Osteoblast (primary cell): ENCODE measurements around the gene AKR7A2. TPM values are rescaled to one million over a fixed set of nuclear protein-coding genes. Genes with fewer than 3 reads are reported as not detected.

Experiments used
- DNase-seq: peaks from one replicate; pipeline ENCODE4 v3.0.0; 2011; ENCODE audit warnings: low spot score, mixed read lengths; ENCODE audit not compliant: insufficient read length; ENCODE audit errors: missing footprints
- H2AFZ ChIP-seq: 2 replicates; pipeline ENCODE4 v1.6.0; 2011; ENCODE audit warnings: mild to moderate bottlenecking, low read length
- H3K27ac ChIP-seq: 2 replicates; pipeline ENCODE4 v1.5.1; 2011; ENCODE audit warnings: mild to moderate bottlenecking, low read depth, low read length, moderate library complexity
- H3K27me3 ChIP-seq: 2 replicates; pipeline ENCODE4 v1.6.0; 2012; ENCODE audit warnings: mild to moderate bottlenecking, control low read depth, inconsistent platforms, low read length, moderate library complexity; ENCODE audit not compliant: insufficient read depth
- H3K36me3 ChIP-seq: 2 replicates; pipeline ENCODE4 v1.5.1; 2011; ENCODE audit warnings: mild to moderate bottlenecking, low read length, control low read depth, moderate library complexity; ENCODE audit not compliant: insufficient read depth
- H3K4me1 ChIP-seq: 2 replicates; pipeline ENCODE4 v1.5.1; 2011; ENCODE audit warnings: mild to moderate bottlenecking, low read length, control low read depth, moderate library complexity; ENCODE audit not compliant: insufficient read depth
- H3K4me2 ChIP-seq: 2 replicates; pipeline ENCODE4 v1.6.0; 2011; ENCODE audit warnings: mild to moderate bottlenecking, low read length; ENCODE audit not compliant: insufficient read depth
- H3K4me3 ChIP-seq: fragments of 200-600 bp; sonication (generic); 3 replicates; pipeline ENCODE4 v1.5.1; 2012; ENCODE audit warnings: mild to moderate bottlenecking, low read length, inconsistent platforms; ENCODE audit not compliant: insufficient read depth
- H3K79me2 ChIP-seq: 2 replicates; pipeline ENCODE4 v1.6.0; 2012; ENCODE audit warnings: mild to moderate bottlenecking, low read length, control low read depth, inconsistent platforms; ENCODE audit not compliant: insufficient read depth
- H3K9me3 ChIP-seq: 2 replicates; pipeline ENCODE4 v1.5.1; 2011; ENCODE audit warnings: low read depth, low read length, control low read depth
- H4K20me1 ChIP-seq: 2 replicates; pipeline ENCODE4 v1.6.0; 2012; ENCODE audit warnings: mild to moderate bottlenecking, low read length, control low read depth; ENCODE audit not compliant: insufficient read depth
- total RNA-seq: library from RNA; depleted of rRNA; stranded (reverse); fragments of >200 nt; gene quantifications from 2 replicates; pipeline ENCODE4 v1.2.3, GENCODE V29; 2012
- TF ChIP-seq, protein P1 (sequence below): IDR thresholded peaks from 2 replicates; pipeline ENCODE4 v1.5.1; 2011; ENCODE audit warnings: mild to moderate bottlenecking, low read depth, low read length, moderate library complexity; ENCODE audit errors: extremely low read depth

The AKR7A2 gene
- total RNA-seq, 1 donor: 66.2 TPM

GRCh38 chr1:19357299-19357986, 45.5 kb upstream of the AKR7A2 start:
- peaks cover 51% of the 10 kb centered on the region for H3K36me3 ChIP-seq
- TF ChIP-seq, protein P1, sequence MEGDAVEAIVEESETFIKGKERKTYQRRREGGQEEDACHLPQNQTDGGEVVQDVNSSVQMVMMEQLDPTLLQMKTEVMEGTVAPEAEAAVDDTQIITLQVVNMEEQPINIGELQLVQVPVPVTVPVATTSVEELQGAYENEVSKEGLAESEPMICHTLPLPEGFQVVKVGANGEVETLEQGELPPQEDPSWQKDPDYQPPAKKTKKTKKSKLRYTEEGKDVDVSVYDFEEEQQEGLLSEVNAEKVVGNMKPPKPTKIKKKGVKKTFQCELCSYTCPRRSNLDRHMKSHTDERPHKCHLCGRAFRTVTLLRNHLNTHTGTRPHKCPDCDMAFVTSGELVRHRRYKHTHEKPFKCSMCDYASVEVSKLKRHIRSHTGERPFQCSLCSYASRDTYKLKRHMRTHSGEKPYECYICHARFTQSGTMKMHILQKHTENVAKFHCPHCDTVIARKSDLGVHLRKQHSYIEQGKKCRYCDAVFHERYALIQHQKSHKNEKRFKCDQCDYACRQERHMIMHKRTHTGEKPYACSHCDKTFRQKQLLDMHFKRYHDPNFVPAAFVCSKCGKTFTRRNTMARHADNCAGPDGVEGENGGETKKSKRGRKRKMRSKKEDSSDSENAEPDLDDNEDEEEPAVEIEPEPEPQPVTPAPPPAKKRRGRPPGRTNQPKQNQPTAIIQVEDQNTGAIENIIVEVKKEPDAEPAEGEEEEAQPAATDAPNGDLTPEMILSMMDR: no peak
- peak; percentile 50 for DNase-seq
- no peak overlapping the region for H3K27ac ChIP-seq
- H3K9me3 ChIP-seq: no peaks in the 10 kb centered on the region
- peaks cover 61% of the 10 kb centered on the region for H4K20me1 ChIP-seq
- H3K4me2 ChIP-seq: no peak overlapping the region
- no peaks in the 10 kb centered on the region for H3K27me3 ChIP-seq
- peaks cover 59% of the 10 kb centered on the region for H3K79me2 ChIP-seq
- no peak overlapping the region for H3K4me3 ChIP-seq
- no peak overlapping the region for H2AFZ ChIP-seq
- no peaks in the 10 kb centered on the region for H3K4me1 ChIP-seq

- Histone ChIP-seq H4K20me1 (peaks cover 53% of the 10 kb centered on the region), H3K27ac (no peak overlapping the region), H3K4me1 (no peaks in the 10 kb centered on the region), H3K9me3 (no peaks in the 10 kb centered on the region), H3K27me3 (no peaks in the 10 kb centered on the region), H3K36me3 (peaks cover 58% of the 10 kb centered on the region), H2AFZ (no peak overlapping the region), H3K4me2 (no peak overlapping the region), H3K4me3 (no peak overlapping the region), H3K79me2 (peaks cover 56% of the 10 kb centered on the region)
- peak; percentile 53 for DNase-seq
- TF ChIP-seq, protein P1: no peak
Measured at GRCh38 chr1:19356266-19356665, 44.3 kb upstream of the AKR7A2 start.

DNA sequence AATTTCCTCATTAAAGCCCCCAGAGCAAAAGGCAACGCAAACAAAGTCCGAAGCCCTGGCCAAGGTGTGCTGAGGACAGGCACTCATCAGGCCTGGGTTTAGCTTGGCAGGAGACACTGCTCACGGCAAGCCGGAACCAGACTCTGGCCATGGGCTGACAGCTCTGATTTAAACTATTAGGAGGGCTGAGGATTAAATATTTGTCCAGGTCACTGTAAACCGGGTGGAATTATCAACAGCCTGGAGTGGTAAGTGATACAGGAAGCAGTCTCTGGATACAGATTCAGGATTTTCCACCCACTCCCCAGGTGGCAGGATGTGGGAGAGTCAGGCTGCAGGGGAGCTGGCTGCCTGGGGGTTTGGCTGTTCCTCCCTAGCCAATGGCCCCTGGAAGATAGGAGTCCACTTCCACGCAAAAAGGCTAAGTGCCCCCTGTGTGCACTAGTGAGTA, 42.6 kb upstream of the AKR7A2 start:
- Histone ChIP-seq H3K36me3 (peaks cover 65% of the 10 kb centered on the region), H3K4me1 (no peaks in the 10 kb centered on the region), H3K27ac (no peak overlapping the region), H3K9me3 (no peaks in the 10 kb centered on the region), H3K4me2 (no peak overlapping the region), H2AFZ (no peak overlapping the region), H4K20me1 (peaks cover 40% of the 10 kb centered on the region), H3K4me3 (no peak overlapping the region), H3K27me3 (no peaks in the 10 kb centered on the region), H3K79me2 (peaks cover 39% of the 10 kb centered on the region)
- DNase-seq: peak; percentile 74
- TF ChIP-seq, protein P1: no peak

- Histone ChIP-seq H3K27ac (no peak overlapping the region), H3K27me3 (no peaks in the 10 kb centered on the region), H4K20me1 (peaks cover 35% of the 10 kb centered on the region), H3K36me3 (peaks cover 71% of the 10 kb centered on the region), H3K4me1 (no peaks in the 10 kb centered on the region), H2AFZ (no peak overlapping the region), H3K4me3 (no peak overlapping the region), H3K79me2 (peaks cover 31% of the 10 kb centered on the region), H3K4me2 (no peak overlapping the region), H3K9me3 (no peaks in the 10 kb centered on the region)
- TF ChIP-seq, protein P1: no peak
- DNase-seq: no peak
Measured at GRCh38 chr1:19353596-19353995, 41.7 kb upstream of the AKR7A2 start.
